H1 (cell line): Measurements from ENCODE around the gene PTPRC. TPM values are rescaled to one million over a fixed set of nuclear protein-coding genes. Genes with fewer than 3 reads are reported as not detected.

Source experiments
- CTCF ChIA-PET: fragments of 300-600 bp; sonication (Branson Sonifier 250); formaldehyde crosslinking; loops from one replicate; lab custom pipeline; 2021; ENCODE audit not compliant: partially characterized antibody; lab: Charles Lee
- POLR2A ChIA-PET: fragments of 300-600 bp; sonication (Branson Sonifier 250); formaldehyde crosslinking; loops from one replicate; lab custom pipeline; 2021; ENCODE audit warnings: inconsistent platforms; ENCODE audit not compliant: partially characterized antibody; lab: Charles Lee
- DNase-seq, 2 experiments: peaks; one replicate each; pipeline versions ENCODE4 v3.0.0 to v3.0.0-alpha.2; 2010 to 2022; ENCODE audit warnings: low spot score in 2 of 2, low read depth in 1 of 2, mixed read lengths in 1 of 2
- FAIRE-seq: peaks from 2 replicates; lab custom pipeline; 2011; peaks lifted over from hg19 to GRCh38; lab: Jason Lieb, UNC
- H2AFZ ChIP-seq: 2 replicates; pipeline ENCODE4 v1.8.1; 2012; ENCODE audit warnings: low read length, inconsistent platforms
- H2AK5ac ChIP-seq: 2 replicates; pipeline ENCODE4 v1.6.1; 2013; ENCODE audit warnings: low read depth, low read length
- H2BK120ac ChIP-seq: replicated peaks from 2 replicates; pipeline ENCODE3; 2013; ENCODE audit warnings: low read depth, low read length, inconsistent platforms
- H2BK12ac ChIP-seq: 2 replicates; pipeline ENCODE4 v1.6.1; 2013; ENCODE audit warnings: low read depth, low read length
- H2BK15ac ChIP-seq: 2 replicates; pipeline ENCODE4 v1.6.1; 2013; ENCODE audit warnings: low read length
- H2BK20ac ChIP-seq: 2 replicates; pipeline ENCODE4 v1.6.1; 2013; ENCODE audit warnings: low read length
- H2BK5ac ChIP-seq: 2 replicates; pipeline ENCODE4 v1.6.1; 2013; ENCODE audit warnings: low read depth, low read length
- H3K14ac ChIP-seq: 2 replicates; pipeline ENCODE4 v1.6.1; 2013; ENCODE audit warnings: inconsistent platforms; ENCODE audit not compliant: insufficient read length
- H3K18ac ChIP-seq: 2 replicates; pipeline ENCODE4 v1.6.1; 2013; ENCODE audit warnings: low read length; ENCODE audit errors: extremely low read depth
- H3K23ac ChIP-seq: 2 replicates; pipeline ENCODE4 v1.6.1; 2013; ENCODE audit warnings: inconsistent platforms; ENCODE audit not compliant: insufficient read length
- H3K23me2 ChIP-seq: 2 replicates; pipeline ENCODE4 v1.6.1; 2013; ENCODE audit warnings: low read depth, low read length
- H3K27ac ChIP-seq: 2 replicates; pipeline ENCODE4 v1.6.1; 2011; ENCODE audit warnings: low read depth, low read length, inconsistent platforms
- H3K27me3 ChIP-seq, 4 experiments: replicated peaks in 1 of 4; 1 replicate in 1 of 4; 2 replicates in 3 of 4; pipeline versions ENCODE4 v1.6.1 to v1.8.1; 2011 to 2013; ENCODE audit warnings: low read length in 3 of 4, mild to moderate bottlenecking in 3 of 4, inconsistent platforms in 2 of 4, mixed read lengths in 2 of 4, moderate library complexity in 1 of 4; ENCODE audit not compliant: control insufficient read depth in 3 of 4, insufficient read depth in 3 of 4; ENCODE audit errors: extremely low read depth in 1 of 4
- H3K36me3 ChIP-seq, 4 experiments: 2 replicates each; pipeline versions ENCODE4 v1.6.1 to v1.8.1; 2011 to 2013; ENCODE audit warnings: mild to moderate bottlenecking in 4 of 4, low read length in 3 of 4, moderate library complexity in 2 of 4, control low read depth in 1 of 4, inconsistent platforms in 1 of 4; ENCODE audit not compliant: insufficient read depth in 4 of 4, control insufficient read depth in 2 of 4
- H3K4ac ChIP-seq: replicated peaks from 2 replicates; pipeline ENCODE3; 2013; ENCODE audit warnings: low read length, low read depth, mixed read lengths, inconsistent platforms; ENCODE audit not compliant: insufficient read length
- H3K4me1 ChIP-seq, 4 experiments: replicated peaks in 1 of 4; 1 replicate in 1 of 4; 2 replicates in 3 of 4; pipeline versions ENCODE4 v1.6.1 to v1.8.1; 2011 to 2013; ENCODE audit warnings: low read length in 3 of 4, inconsistent platforms in 2 of 4, mixed read lengths in 1 of 4; ENCODE audit not compliant: insufficient read depth in 4 of 4, control insufficient read depth in 3 of 4
- H3K4me2 ChIP-seq, 2 experiments: 2 replicates each; pipeline versions ENCODE4 v1.6.1 to v1.8.1; 2011 to 2013; ENCODE audit warnings: low read depth in 2 of 2, low read length in 2 of 2, control low read depth in 1 of 2, inconsistent platforms in 1 of 2, mild to moderate bottlenecking in 1 of 2; ENCODE audit not compliant: insufficient read depth in 1 of 2
- H3K4me3 ChIP-seq, 4 experiments: fragments of 200-600, 300-600 bp in 1 of 4; sonication (generic), shearing (Covaris generic), sonication (Bioruptor Twin) in 1 of 4; 2 replicates each; pipeline versions ENCODE4 v1.5.1 to v1.8.1; 2011 to 2016; ENCODE audit warnings: low read length in 4 of 4, low read depth in 3 of 4, control low read depth in 2 of 4, inconsistent platforms in 2 of 4, mild to moderate bottlenecking in 2 of 4, mixed read lengths in 1 of 4, moderate library complexity in 1 of 4; ENCODE audit not compliant: insufficient read depth in 2 of 4; ENCODE audit errors: extremely low read depth in 1 of 4
- H3K56ac ChIP-seq: replicated peaks from 2 replicates; pipeline ENCODE3; 2013; ENCODE audit warnings: low read depth, mild to moderate bottlenecking, mixed read lengths, low read length, inconsistent platforms; ENCODE audit not compliant: insufficient read length
- H3K79me1 ChIP-seq: 2 replicates; pipeline ENCODE4 v1.6.1; 2013; ENCODE audit warnings: low read depth, low read length, control low read depth
- H3K79me2 ChIP-seq, 2 experiments: 2 replicates each; pipeline versions ENCODE4 v1.6.1 to v1.8.1; 2012 to 2013; ENCODE audit warnings: low read length in 2 of 2, mild to moderate bottlenecking in 2 of 2, inconsistent platforms in 1 of 2; ENCODE audit not compliant: insufficient read depth in 2 of 2, control insufficient read depth in 1 of 2
- H3K9ac ChIP-seq, 4 experiments: replicated peaks in 1 of 4; 1 replicate in 1 of 4; 2 replicates in 3 of 4; pipeline versions ENCODE4 v1.6.1 to v1.8.1; 2011 to 2013; ENCODE audit warnings: low read depth in 3 of 4, low read length in 3 of 4, control low read depth in 2 of 4, mild to moderate bottlenecking in 2 of 4, moderate library complexity in 2 of 4, inconsistent platforms in 1 of 4; ENCODE audit errors: extremely low read depth in 1 of 4
- H3K9me3 ChIP-seq, 2 experiments: 2 replicates each; pipeline versions ENCODE4 v1.6.1 to v1.8.1; 2012 to 2013; ENCODE audit warnings: mild to moderate bottlenecking in 2 of 2, moderate library complexity in 2 of 2, control low read depth in 1 of 2, inconsistent platforms in 1 of 2, low read depth in 1 of 2, low read length in 1 of 2, mixed read lengths in 1 of 2; ENCODE audit not compliant: insufficient read depth in 2 of 2
- H4K20me1 ChIP-seq, 2 experiments: replicated peaks in 1 of 2; 2 replicates each; pipeline versions ENCODE3 to v1.8.1; 2011 to 2013; ENCODE audit warnings: inconsistent platforms in 2 of 2, low read length in 2 of 2, mild to moderate bottlenecking in 1 of 2; ENCODE audit not compliant: insufficient read depth in 2 of 2, control insufficient read depth in 1 of 2
- H4K5ac ChIP-seq: 2 replicates; pipeline ENCODE4 v1.6.1; 2013; ENCODE audit warnings: low read length, low read depth, mixed read lengths, inconsistent platforms; ENCODE audit not compliant: insufficient read length
- H4K8ac ChIP-seq: 2 replicates; pipeline ENCODE4 v1.8.0; 2013; ENCODE audit warnings: mild to moderate bottlenecking, moderate library complexity, low read length, inconsistent platforms; ENCODE audit not compliant: insufficient read depth; ENCODE audit errors: extremely low read depth
- H4K91ac ChIP-seq: replicated peaks from 2 replicates; pipeline ENCODE3; 2013; ENCODE audit warnings: low read length, mixed read lengths, inconsistent platforms; ENCODE audit not compliant: insufficient read length
- ASH2L ChIP-seq: fragments of 200-600, 300-600 bp; sonication (generic); IDR thresholded peaks from one replicate; pipeline ENCODE4 v1.7.1; 2017; ENCODE audit warnings: low read length
- BRCA1 ChIP-seq: IDR thresholded peaks from 2 replicates; pipeline ENCODE4 v1.6.1; 2012; ENCODE audit warnings: low read depth, low read length, improper control_type of control experiment
- CBX5 ChIP-seq: fragments of 300-800, 300-1000 bp; sonication (generic); IDR thresholded peaks from 2 replicates; pipeline ENCODE4 v1.7.1; 2016; ENCODE audit warnings: antibody characterized with exemption, low read length, low read depth
- CBX8 ChIP-seq: fragments of 300-800, 300-1000 bp; sonication (generic); IDR thresholded peaks from 2 replicates; pipeline ENCODE4 v1.7.1; 2016; ENCODE audit warnings: low read depth, low read length, borderline replicate concordance
- CHD1 ChIP-seq: IDR thresholded peaks from 2 replicates; pipeline ENCODE4 v1.6.1; 2012; ENCODE audit warnings: low read depth, low read length, improper control_type of control experiment
- CHD2 ChIP-seq: IDR thresholded peaks from 2 replicates; pipeline ENCODE4 v1.6.1; 2012; ENCODE audit warnings: low read length, improper control_type of control experiment
- CTCF ChIP-seq, 3 experiments: IDR thresholded peaks; 1 replicate in 2 of 3; 2 replicates in 1 of 3; pipeline versions ENCODE4 v1.5.1 to v1.6.1; 2011; ENCODE audit warnings: low read length in 3 of 3, mild to moderate bottlenecking in 3 of 3, inconsistent platforms in 2 of 3, low read depth in 1 of 3, moderate library complexity in 1 of 3; ENCODE audit not compliant: insufficient read depth in 1 of 3; ENCODE audit errors: control extremely low read depth in 1 of 3
- GTF2F1 ChIP-seq: IDR thresholded peaks from 2 replicates; pipeline ENCODE4 v1.6.1; 2012; ENCODE audit warnings: low read depth, low read length, improper control_type of control experiment, borderline replicate concordance
- JUN ChIP-seq: IDR thresholded peaks from 2 replicates; pipeline ENCODE4 v1.6.1; 2011; ENCODE audit warnings: low read depth, mild to moderate bottlenecking, improper control_type of control experiment, low read length
- PHF8 ChIP-seq: fragments of 200-600 bp; sonication (generic); conservative IDR thresholded peaks from 2 replicates; pipeline ENCODE4 v1.7.1; 2012; ENCODE audit warnings: low read depth, mild to moderate bottlenecking, inconsistent platforms, low read length, moderate library complexity
- SIX5 ChIP-seq: IDR thresholded peaks from 2 replicates; pipeline ENCODE4 v1.6.1; 2011; ENCODE audit warnings: mild to moderate bottlenecking, low read depth, low read length
- SP1 ChIP-seq: IDR thresholded peaks from 2 replicates; pipeline ENCODE4 v1.6.1; 2011; ENCODE audit warnings: low read depth, low read length
- SP4 ChIP-seq: IDR thresholded peaks from 2 replicates; pipeline ENCODE4 v1.6.1; 2012; ENCODE audit warnings: low read length, inconsistent platforms
- TAF1 ChIP-seq: IDR thresholded peaks from 2 replicates; pipeline ENCODE4 v1.6.1; 2011; ENCODE audit warnings: mild to moderate bottlenecking, low read depth, low read length
- WGBS, 2 experiments: shearing (Covaris generic) in 1 of 2; methylation state at CpG; one replicate each; pipeline versions ENCODE4 v1.1.6 to v1.1.7; 2013 to 2015; ENCODE audit warnings: low lambda C conversion rate in 2 of 2, mixed read lengths in 2 of 2, inconsistent platforms in 1 of 2, low coverage in 1 of 2, missing lambda C conversion rate in 1 of 2; ENCODE audit not compliant: insufficient replicate concordance in 2 of 2, insufficient coverage in 1 of 2, insufficient read length in 1 of 2; ENCODE audit errors: extremely low coverage in 1 of 2, missing lambda C conversion rate in 1 of 2; 5-methylcytosine and 5-hydroxymethylcytosine counted together
- polyA plus RNA-seq, 7 experiments: library from polyadenylated mRNA; depleted of rRNA in 3 of 7; stranded (reverse) in 5 of 7; unstranded in 2 of 7; fragments of >200 nt in 5 of 7; fragments of 200-250 nt in 2 of 7; gene quantifications; 1 replicate in 5 of 7; 2 replicates in 1 of 7; 4 replicates in 1 of 7; pipeline versions ENCODE4 v1.2.1 to v1.2.3, GENCODE V29; 2011 to 2013; ENCODE audit warnings: missing spikeins in 2 of 7, mixed read lengths in 2 of 7
- total RNA-seq: library from RNA; stranded (reverse); fragmentation: NEBNext Ultra II Directional; extraction: Animal tissue kit (Norgen Biotek cat#: 25700); gene quantifications from 2 replicates; pipeline ENCODE4 v1.2.1, GENCODE V29; 2021

PTPRC gene
- total and polyA plus RNA-seq, 2 of the 8 experiments (the other 6 are each of a cell fraction or from before 2014, with no cell fraction given) = 0.05 TPM; not detected in 1

- no peaks in the 10 kb centered on the region for H3K9me3 ChIP-seq
- no peak overlapping the region for H3K23ac ChIP-seq
- no peaks in the 10 kb centered on the region for H3K79me2 ChIP-seq
- H3K4me1 ChIP-seq = no peaks in the 10 kb centered on the region
- no peak overlapping the region for H3K18ac ChIP-seq
- H3K27ac ChIP-seq = no peak overlapping the region
- no peak overlapping the region for H2AFZ ChIP-seq
- H3K4me2 ChIP-seq = no peak overlapping the region
- H4K8ac ChIP-seq = no peak overlapping the region
- FAIRE-seq (no peak), DNase-seq (no peak)
- H3K23me2 ChIP-seq = no peaks in the 10 kb centered on the region
- no peak overlapping the region for H4K91ac ChIP-seq
- no peak overlapping the region for H3K4me3 ChIP-seq
- H2BK120ac ChIP-seq = no peak overlapping the region
- 81% methylated on average over 3 of the region's 3 CpGs; no CpG with 5 or more reads in 1 of the 2 experiments for WGBS, 2 experiments
- H3K27me3 ChIP-seq = no peaks in the 10 kb centered on the region
- no peaks in the 10 kb centered on the region for H4K20me1 ChIP-seq
- no peak overlapping the region for H2AK5ac ChIP-seq
- H2BK5ac ChIP-seq = no peak overlapping the region
- H2BK20ac ChIP-seq = no peak overlapping the region
- H2BK15ac ChIP-seq = no peak overlapping the region
- no peak overlapping the region for H3K9ac ChIP-seq
- H2BK12ac ChIP-seq = no peak overlapping the region
- H3K56ac ChIP-seq = no peak overlapping the region
- no peak overlapping the region for H4K5ac ChIP-seq
- H3K4ac ChIP-seq = no peak overlapping the region
- H3K14ac ChIP-seq = no peak overlapping the region
- H3K79me1 ChIP-seq = no peaks in the 10 kb centered on the region
- ChIA-PET POLR2A (no interaction called here), CTCF (interaction anchor here (1.6 kb wide), 2 partner anchors 11 to 14 kb away, joined by 3 to 4 read pairs; no protein-coding TSS in a partner anchor)
- no peaks in the 10 kb centered on the region for H3K36me3 ChIP-seq
- TF ChIP-seq JUN = no peak
- TF ChIP-seq SIX5 = no peak
- no peak for TF ChIP-seq PHF8
- TF ChIP-seq TAF1 = no peak
- TF ChIP-seq CHD2 = no peak
- no peak for TF ChIP-seq CBX5
- TF ChIP-seq SP1 = no peak
- no peak for TF ChIP-seq SP4
- TF ChIP-seq CBX8 = no peak
- no peak for TF ChIP-seq GTF2F1
- TF ChIP-seq BRCA1 = no peak
- TF ChIP-seq CHD1 = no peak
- TF ChIP-seq CTCF (IDR thresholded peaks at IDR 0.05; ENCODE audit: control extremely low read depth in 1 of 3, insufficient read depth in 1 of 3, low read depth in 1 of 3, low read length in 3 of 3) = no peak
- no peak for TF ChIP-seq ASH2L
These were observed 18.6 kb upstream of the PTPRC start for GRCh38 chr1:198620218-198620617.
